ENCODE results near the gene CEP250.

Gene CEP250

DNA sequence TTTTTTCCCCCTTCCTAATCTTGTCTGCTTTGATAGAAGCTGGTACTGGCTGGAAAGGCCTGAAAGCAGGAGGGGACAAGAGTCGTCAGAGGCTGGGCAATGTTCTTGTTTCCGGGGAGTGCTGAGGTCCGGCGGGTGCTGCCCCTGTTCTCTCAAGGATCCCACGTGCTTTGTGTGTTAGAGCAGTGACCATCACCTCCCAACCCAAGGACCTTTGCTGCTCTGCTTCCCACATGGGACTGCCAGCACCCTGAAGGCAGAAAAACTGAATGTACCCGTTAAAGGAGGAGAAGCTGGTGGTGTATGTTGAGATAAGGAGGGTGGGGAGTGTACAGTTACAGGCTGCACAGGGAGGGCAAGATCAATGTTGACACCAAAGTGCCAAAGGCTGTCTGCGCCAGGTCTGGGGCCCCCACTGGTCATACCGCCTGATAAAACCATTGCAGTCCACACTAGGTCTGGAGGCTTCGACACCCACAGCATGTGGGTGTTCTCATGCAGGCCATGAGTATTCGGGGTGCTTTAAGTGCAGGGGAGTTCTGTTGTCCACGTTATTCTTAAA is 59.1 kb downstream of the CEP250 start:
- TF ChIP-seq REST (IDR thresholded peaks at IDR 0.05; ENCODE audit: insufficient read depth in 1 of 2, low read depth in 2 of 2, low read length in 2 of 2), result no peak

GRCh38 chr20:35515341-35515740 is 59.9 kb downstream of the CEP250 start:
- TF ChIP-seq TAF1 (IDR thresholded peaks at IDR 0.05; ENCODE audit: borderline replicate concordance, insufficient read depth, low read length), result no peak
- no peak for TF ChIP-seq SIN3A (IDR thresholded peaks at IDR 0.05; ENCODE audit: borderline replicate concordance, insufficient read depth, low read length)
- no peak for TF ChIP-seq REST (IDR thresholded peaks at IDR 0.05; ENCODE audit: insufficient read depth in 1 of 2, low read depth in 2 of 2, low read length in 2 of 2)
- TF ChIP-seq FOXP2 (optimal IDR thresholded peaks at IDR 0.05; ENCODE audit: borderline replicate concordance, extremely low read depth, extremely low read length, insufficient read depth), result no peak
- no peak for TF ChIP-seq POLR2AphosphoS5 (IDR thresholded peaks at IDR 0.05; ENCODE audit: low read depth, low read length)

DNA sequence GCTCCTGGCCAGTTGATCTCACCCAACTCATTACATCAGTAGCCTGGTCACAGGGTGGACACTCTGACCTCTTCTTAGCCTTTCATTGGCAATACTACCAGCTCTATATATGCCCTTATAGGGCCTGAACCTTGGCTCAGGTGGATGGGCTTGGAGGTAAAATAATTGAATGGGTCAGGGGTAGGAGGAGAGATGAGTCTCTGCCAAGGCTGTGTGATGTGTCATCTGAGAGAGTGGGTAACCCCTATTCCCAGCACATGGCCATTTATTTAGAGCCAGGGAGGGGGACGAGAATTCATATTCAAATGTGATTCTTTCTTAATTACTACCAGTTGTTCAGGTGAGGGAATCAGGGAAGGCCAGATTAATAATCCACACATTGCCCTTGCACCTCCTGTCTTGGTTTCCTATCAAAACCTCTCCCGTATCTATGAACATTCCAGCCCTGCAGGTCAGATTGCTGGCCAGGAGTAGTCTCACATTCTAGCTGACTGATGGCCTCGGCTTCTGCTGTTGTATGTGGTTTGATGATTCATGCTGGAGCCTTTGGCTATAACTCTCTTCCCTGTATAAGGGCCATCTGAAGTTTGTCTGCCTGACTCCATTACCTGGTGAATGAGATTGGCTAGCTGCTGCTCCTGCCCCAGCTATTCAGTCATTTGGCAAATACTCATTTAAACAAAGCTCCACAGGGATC is 60.7 kb downstream of the CEP250 start:
- TF ChIP-seq REST (IDR thresholded peaks at IDR 0.05; ENCODE audit: insufficient read depth in 1 of 2, low read depth in 2 of 2, low read length in 2 of 2), result no peak
- no peak for TF ChIP-seq FOXP2 (optimal IDR thresholded peaks at IDR 0.05; ENCODE audit: borderline replicate concordance, extremely low read depth, extremely low read length, insufficient read depth)
- no peak for TF ChIP-seq SIN3A (IDR thresholded peaks at IDR 0.05; ENCODE audit: borderline replicate concordance, insufficient read depth, low read length)
- TF ChIP-seq TAF1 (IDR thresholded peaks at IDR 0.05; ENCODE audit: borderline replicate concordance, insufficient read depth, low read length), result no peak
- no peak for TF ChIP-seq POLR2AphosphoS5 (IDR thresholded peaks at IDR 0.05; ENCODE audit: low read depth, low read length)

- no peak for TF ChIP-seq TAF1 (IDR thresholded peaks at IDR 0.05; ENCODE audit: borderline replicate concordance, insufficient read depth, low read length)
- no peak for TF ChIP-seq FOXP2 (optimal IDR thresholded peaks at IDR 0.05; ENCODE audit: borderline replicate concordance, extremely low read depth, extremely low read length, insufficient read depth)
- TF ChIP-seq REST (IDR thresholded peaks at IDR 0.05; ENCODE audit: insufficient read depth in 1 of 2, low read depth in 2 of 2, low read length in 2 of 2), result no peak
- no peak for TF ChIP-seq POLR2AphosphoS5 (IDR thresholded peaks at IDR 0.05; ENCODE audit: low read depth, low read length)
- no peak for TF ChIP-seq SIN3A (IDR thresholded peaks at IDR 0.05; ENCODE audit: borderline replicate concordance, insufficient read depth, low read length)
These were observed 61.7 kb downstream of the CEP250 start for GRCh38 chr20:35517125-35517524.

DNA sequence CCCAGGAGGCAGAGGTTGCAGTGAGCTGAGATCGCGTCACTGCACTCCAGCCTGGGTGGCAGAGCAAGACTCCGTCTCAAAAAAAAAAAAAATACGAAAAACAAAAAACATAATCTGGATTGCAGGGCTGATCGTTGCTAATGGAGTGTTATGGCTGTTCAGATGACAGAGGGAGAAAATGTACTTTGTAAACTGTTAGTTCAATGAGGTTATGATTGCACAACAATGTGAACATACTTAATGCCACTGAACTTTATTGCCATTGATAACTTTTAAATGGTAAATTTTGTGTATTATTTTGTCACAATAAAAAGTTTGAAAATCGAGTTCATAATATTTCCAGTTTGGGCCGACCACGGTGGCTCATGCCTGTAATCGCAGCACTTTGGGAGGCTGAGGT is 63.6 kb downstream of the CEP250 start:
- TF ChIP-seq SIN3A (IDR thresholded peaks at IDR 0.05; ENCODE audit: borderline replicate concordance, insufficient read depth, low read length) (no peak), REST (IDR thresholded peaks at IDR 0.05; ENCODE audit: insufficient read depth in 1 of 2, low read depth in 2 of 2, low read length in 2 of 2) (no peak), FOXP2 (optimal IDR thresholded peaks at IDR 0.05; ENCODE audit: borderline replicate concordance, extremely low read depth, extremely low read length, insufficient read depth) (no peak), TAF1 (IDR thresholded peaks at IDR 0.05; ENCODE audit: borderline replicate concordance, insufficient read depth, low read length) (no peak), POLR2AphosphoS5 (IDR thresholded peaks at IDR 0.05; ENCODE audit: low read depth, low read length) (no peak)
